B cell (primary cell): ENCODE measurements around the gene AMOTL1.

Experiments used
- CTCF ChIP-seq: fragments of 200-600 bp; IDR thresholded peaks from one replicate; pipeline ENCODE4 v1.8.0; 2022; ENCODE audit warnings: antibody characterized with exemption, mild to moderate bottlenecking
- EZH2 ChIP-seq: IDR thresholded peaks from 2 replicates; pipeline ENCODE4 v1.6.1; 2012; ENCODE audit warnings: borderline replicate concordance, low read depth, mild to moderate bottlenecking, moderate library complexity, low read length; ENCODE audit not compliant: insufficient read depth, poor library complexity, severe bottlenecking

DNA sequence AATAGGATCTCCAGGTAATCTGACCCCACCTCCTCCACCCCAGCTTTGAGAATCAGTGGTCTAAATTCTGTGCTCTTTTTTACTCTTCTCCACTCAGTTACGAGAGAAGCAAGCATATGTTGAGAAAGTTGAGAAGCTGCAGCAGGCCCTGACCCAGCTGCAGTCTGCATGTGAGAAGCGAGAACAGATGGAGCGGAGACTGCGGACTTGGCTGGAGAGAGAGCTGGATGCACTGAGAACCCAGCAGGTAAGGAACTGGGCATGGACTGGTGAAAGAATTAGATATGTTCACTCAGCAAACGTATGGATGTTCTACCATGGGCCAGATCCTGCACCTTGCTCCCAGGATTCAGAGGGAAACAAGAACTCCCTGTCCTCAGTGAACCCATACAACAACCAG is 85.7 kb downstream of the AMOTL1 start:
- TF ChIP-seq CTCF (no peak), EZH2 (no peak)
